Uterus (tissue), 4 donors: Measurements from ENCODE around the gene PGBD5. TPM values are rescaled to one million over a fixed set of nuclear protein-coding genes. Genes with fewer than 3 reads are reported as not detected.
"Not testable (repeated sequence)": the region's sequence is repeated elsewhere in the genome, so short reads cannot be mapped to it uniquely, and the experiment has no call there.

Experiments
- DNase-seq, 2 donors: peaks; one replicate each; pipeline ENCODE4 v3.0.0-alpha.2; 2019 to 2020
- H3K27ac ChIP-seq, 2 donors: fragments of 200-600 bp; sonication (generic); 1 replicate in 1 of 2; 2 replicates in 1 of 2; pipeline ENCODE4 v1.5.1; 2016 to 2018
- H3K27me3 ChIP-seq, 2 donors: fragments of 200-600 bp; sonication (generic); one replicate each; pipeline ENCODE4 v1.5.1; 2018 to 2019; ENCODE audit warnings: control low read depth in 1 of 2
- H3K36me3 ChIP-seq, 2 donors: fragments of 200-600 bp; sonication (generic); one replicate each; pipeline ENCODE4 v1.5.1; 2019; ENCODE audit warnings: control low read depth in 1 of 2
- H3K4me1 ChIP-seq, 2 donors: fragments of 200-600 bp; sonication (generic); one replicate each; pipeline ENCODE4 v1.5.1; 2018 to 2019; ENCODE audit warnings: control low read depth in 1 of 2
- H3K4me3 ChIP-seq, 2 donors: fragments of 200-600 bp; sonication (generic); 1 replicate in 1 of 2; 2 replicates in 1 of 2; pipeline ENCODE4 v1.5.1; 2018 to 2019; ENCODE audit warnings: mild to moderate bottlenecking in 1 of 2
- H3K9me3 ChIP-seq, 2 donors: fragments of 200-600 bp; sonication (generic); one replicate each; pipeline ENCODE4 v1.5.1; 2019; ENCODE audit warnings: control low read depth in 1 of 2
- POLR2A ChIP-seq, 2 donors: fragments of 450-650 bp; IDR thresholded peaks; one replicate each; pipeline ENCODE4 v1.6.1; 2016; ENCODE audit warnings: antibody characterized with exemption in 2 of 2, mild to moderate bottlenecking in 1 of 2, moderate library complexity in 1 of 2
- intact Hi-C: fragments of 100-400 bp; cut with DNase I; formaldehyde crosslinking; loops from one replicate; pipeline ENCODE4 v1.15.1; 2023; ENCODE audit warnings: low total_unique reads
- total RNA-seq, 4 donors: library from RNA; depleted of rRNA in 3 of 4; stranded (reverse); fragments of >200 nt in 3 of 4; gene quantifications; one replicate each; pipeline versions ENCODE4 v1.1.0 to v1.2.4, GENCODE V29; 2014 to 2023
- TF ChIP-seq, protein P1 (sequence below), 4 experiments: fragments of 200-600 bp in 2 of 4; fragments of 450-650 bp in 2 of 4; sonication (generic) in 2 of 4; IDR thresholded peaks; one replicate each; pipeline ENCODE4 v1.5.1; 2016 to 2019; ENCODE audit warnings: antibody characterized with exemption in 4 of 4, mild to moderate bottlenecking in 2 of 4, moderate library complexity in 1 of 4
- donor health status: DM: yes; HTN: yes; CAD: no.

Gene PGBD5
- total RNA-seq, 4 donors from 2014 or later, result under 0.01 to 0.69 (median 0.11) TPM

DNA sequence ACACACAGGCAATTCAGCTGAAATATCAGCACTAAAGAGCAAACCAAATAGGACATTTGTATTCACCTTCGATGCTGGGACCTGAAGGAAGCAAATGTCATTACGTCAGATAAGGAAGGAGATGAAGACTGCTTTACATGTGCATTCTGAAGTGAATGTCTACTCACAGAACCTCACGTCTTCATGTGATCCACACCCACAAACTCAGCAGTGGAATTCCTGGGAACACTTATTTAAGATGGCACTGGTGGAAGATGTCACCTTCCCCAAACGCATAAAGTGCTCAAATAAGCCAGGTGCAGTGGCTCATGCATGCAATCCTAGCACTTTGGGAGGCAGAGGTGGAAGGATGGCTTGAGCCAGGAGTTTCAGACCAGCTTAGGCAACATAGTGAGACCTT is 11.4 kb downstream of the PGBD5 start:
- no peak for TF ChIP-seq POLR2A (IDR thresholded peaks at IDR 0.05)
- TF ChIP-seq, protein P1, sequence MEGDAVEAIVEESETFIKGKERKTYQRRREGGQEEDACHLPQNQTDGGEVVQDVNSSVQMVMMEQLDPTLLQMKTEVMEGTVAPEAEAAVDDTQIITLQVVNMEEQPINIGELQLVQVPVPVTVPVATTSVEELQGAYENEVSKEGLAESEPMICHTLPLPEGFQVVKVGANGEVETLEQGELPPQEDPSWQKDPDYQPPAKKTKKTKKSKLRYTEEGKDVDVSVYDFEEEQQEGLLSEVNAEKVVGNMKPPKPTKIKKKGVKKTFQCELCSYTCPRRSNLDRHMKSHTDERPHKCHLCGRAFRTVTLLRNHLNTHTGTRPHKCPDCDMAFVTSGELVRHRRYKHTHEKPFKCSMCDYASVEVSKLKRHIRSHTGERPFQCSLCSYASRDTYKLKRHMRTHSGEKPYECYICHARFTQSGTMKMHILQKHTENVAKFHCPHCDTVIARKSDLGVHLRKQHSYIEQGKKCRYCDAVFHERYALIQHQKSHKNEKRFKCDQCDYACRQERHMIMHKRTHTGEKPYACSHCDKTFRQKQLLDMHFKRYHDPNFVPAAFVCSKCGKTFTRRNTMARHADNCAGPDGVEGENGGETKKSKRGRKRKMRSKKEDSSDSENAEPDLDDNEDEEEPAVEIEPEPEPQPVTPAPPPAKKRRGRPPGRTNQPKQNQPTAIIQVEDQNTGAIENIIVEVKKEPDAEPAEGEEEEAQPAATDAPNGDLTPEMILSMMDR (IDR thresholded peaks at IDR 0.05), result no peak
- Histone ChIP-seq H3K36me3 (no peaks in the 10 kb centered on the region), H3K9me3 (no peaks in the 10 kb centered on the region), H3K4me1 (no peaks in the 10 kb centered on the region), H3K4me3 (no peak overlapping the region), H3K27ac (no peak overlapping the region), H3K27me3 (no peaks in the 10 kb centered on the region)
- intact Hi-C loops, result no loop called here
- no peak for DNase-seq

DNA sequence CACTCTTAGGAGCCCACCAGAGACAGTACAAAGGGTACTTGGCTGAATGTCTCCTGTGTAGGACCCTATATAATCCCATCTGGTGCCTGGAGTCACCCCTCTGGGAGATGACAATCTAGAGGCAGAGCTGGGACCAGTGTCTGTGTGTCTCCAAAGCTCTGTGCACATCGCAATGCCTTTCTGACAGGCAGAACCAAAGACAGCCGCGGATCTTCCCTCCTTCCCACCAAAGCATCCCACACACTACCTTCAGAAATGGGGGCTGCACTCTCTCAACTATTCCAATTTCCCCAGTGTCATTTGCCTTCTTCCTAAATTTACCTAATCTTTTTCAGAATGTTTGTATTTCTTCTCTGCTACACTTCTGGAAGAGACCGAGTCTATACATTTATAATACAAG is 12.0 kb downstream of the PGBD5 start:
- TF ChIP-seq, protein P1 (IDR thresholded peaks at IDR 0.05), result no peak
- TF ChIP-seq POLR2A (IDR thresholded peaks at IDR 0.05), result no peak
- no peak overlapping the region for H3K27ac ChIP-seq
- no peak for DNase-seq
- intact Hi-C loops, result no loop called here
- no peaks in the 10 kb centered on the region for H3K36me3 ChIP-seq
- H3K4me1 ChIP-seq, result no peaks in the 10 kb centered on the region
- H3K4me3 ChIP-seq, result no peak overlapping the region
- no peaks in the 10 kb centered on the region for H3K27me3 ChIP-seq
- H3K9me3 ChIP-seq, result no peaks in the 10 kb centered on the region

DNA sequence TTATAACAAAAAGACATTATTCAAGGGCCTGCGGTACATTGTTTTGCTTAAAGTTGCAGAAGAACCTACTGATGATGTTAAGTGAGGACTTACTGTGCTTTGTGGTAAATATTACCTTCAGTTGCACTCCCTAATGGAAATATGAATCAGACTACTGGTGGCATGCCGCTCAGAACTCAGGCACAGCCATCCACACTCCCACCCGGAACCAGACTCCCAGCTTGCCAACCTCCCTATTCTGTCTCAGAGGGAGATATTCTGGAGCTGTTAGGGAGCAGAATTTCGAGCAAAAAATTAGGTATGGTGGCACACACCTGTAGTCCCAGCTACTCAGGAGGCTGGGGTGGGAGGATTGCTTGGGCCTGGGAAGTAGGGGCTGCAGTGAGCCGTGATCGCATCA is 13.1 kb downstream of the PGBD5 start:
- H3K36me3 ChIP-seq, result no peaks in the 10 kb centered on the region

GRCh38 chr1:230408971-230409370 is 17.2 kb downstream of the PGBD5 start:
- H3K4me1 ChIP-seq, result no peaks in the 10 kb centered on the region
- no peak overlapping the region for H3K4me3 ChIP-seq
- no peak overlapping the region for H3K27ac ChIP-seq
- no peaks in the 10 kb centered on the region for H3K27me3 ChIP-seq
- H3K36me3 ChIP-seq, result no peaks in the 10 kb centered on the region
- DNase-seq, result no peak
- no peak for TF ChIP-seq POLR2A (IDR thresholded peaks at IDR 0.05)
- TF ChIP-seq, protein P1 (IDR thresholded peaks at IDR 0.05), result no peak
- intact Hi-C loops, result no loop called here
- H3K9me3 ChIP-seq, result no peaks in the 10 kb centered on the region

More for the DNA sequence above, 13.1 kb downstream of the PGBD5 start:
- intact Hi-C loops, result no loop called here
- no peak for DNase-seq
- Histone ChIP-seq H3K9me3 (no peaks in the 10 kb centered on the region), H3K27me3 (no peaks in the 10 kb centered on the region), H3K4me3 (no peak overlapping the region), H3K27ac (no peak overlapping the region), H3K4me1 (no peaks in the 10 kb centered on the region)
- no peak for TF ChIP-seq POLR2A (IDR thresholded peaks at IDR 0.05)
- TF ChIP-seq, protein P1 (IDR thresholded peaks at IDR 0.05), result no peak

- Histone ChIP-seq H3K4me3 (no peak overlapping the region), H3K27me3 (no peaks in the 10 kb centered on the region), H3K4me1 (no peaks in the 10 kb centered on the region), H3K27ac (no peak overlapping the region), H3K36me3 (no peaks in the 10 kb centered on the region), H3K9me3 (no peaks in the 10 kb centered on the region)
- TF ChIP-seq, protein P1 (IDR thresholded peaks at IDR 0.05), result no peak
- TF ChIP-seq POLR2A (IDR thresholded peaks at IDR 0.05), result no peak
- no peak for DNase-seq
- intact Hi-C loops, result no loop called here
These were observed 18.8 kb downstream of the PGBD5 start for GRCh38 chr1:230407351-230407750.

DNA sequence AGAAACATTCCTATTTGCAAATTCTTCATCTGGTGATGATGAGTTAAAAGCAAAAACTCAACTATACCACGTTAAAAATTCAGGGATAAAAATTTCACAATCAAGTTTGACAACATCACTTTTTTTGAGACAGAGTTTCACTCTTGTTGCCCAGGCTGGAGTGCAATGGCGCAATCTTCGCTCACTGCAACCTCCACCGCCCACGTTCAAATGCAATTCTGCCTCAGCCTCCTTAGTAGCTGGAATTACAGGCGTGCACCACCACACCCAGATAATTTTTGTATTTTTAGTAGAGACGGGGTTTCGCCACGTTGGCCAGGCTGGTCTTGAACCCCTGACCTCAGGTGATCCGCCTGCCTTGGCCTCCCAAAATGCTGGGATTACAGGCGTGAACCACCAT is 19.4 kb downstream of the PGBD5 start:
- H3K9me3 ChIP-seq, H3K27ac ChIP-seq, H3K27me3 ChIP-seq, intact Hi-C loops, H3K4me1 ChIP-seq, H3K36me3 ChIP-seq, H3K4me3 ChIP-seq, DNase-seq: not testable (repeated sequence)
